ENCODE data around the gene FPGS.

GRCh38 chr9:127806871-127807270 is 4.2 kb downstream of the FPGS start:
- TF ChIP-seq EZH2 (IDR thresholded peaks at IDR 0.05): no peak
- TF ChIP-seq POLR2AphosphoS5 (IDR thresholded peaks at IDR 0.05; ENCODE audit: borderline replicate concordance, low read depth, low read length): no peak
- no peak for TF ChIP-seq FOXP2 (optimal IDR thresholded peaks at IDR 0.05; ENCODE audit: control extremely low read depth, extremely low read length, insufficient read depth)
